GM12801 (cell line): ENCODE results near the gene CEP128.

Source experiments
- CTCF ChIP-seq: IDR thresholded peaks from one replicate; pipeline ENCODE4 v1.5.1; 2011; ENCODE audit warnings: control low read depth; ENCODE audit not compliant: insufficient read length; ENCODE audit errors: extremely low read depth

CEP128 gene

GRCh38 chr14:80567905-80568536, 373.5 kb downstream of the CEP128 start:
- TF ChIP-seq CTCF = no peak

GRCh38 chr14:80565001-80565400, 376.5 kb downstream of the CEP128 start:
- TF ChIP-seq CTCF = no peak

- TF ChIP-seq CTCF = no peak
Observed at GRCh38 chr14:80564051-80564450, 377.5 kb downstream of the CEP128 start.

GRCh38 chr14:80560800-80561657, 380.5 kb downstream of the CEP128 start:
- no peak for TF ChIP-seq CTCF

- TF ChIP-seq CTCF = no peak
Observed at GRCh38 chr14:80554139-80554538, 387.4 kb downstream of the CEP128 start.

GRCh38 chr14:80549141-80549540, 392.4 kb downstream of the CEP128 start:
- no peak for TF ChIP-seq CTCF

- TF ChIP-seq CTCF = no peak
Observed at GRCh38 chr14:80545935-80546854, 395.3 kb downstream of the CEP128 start.
